H1 (cell line): ENCODE measurements around the gene SH3RF2. TPM values are rescaled to one million over a fixed set of nuclear protein-coding genes. Genes with fewer than 3 reads are reported as not detected.

Experiments used
- CTCF ChIA-PET: fragments of 300-600 bp; sonication (Branson Sonifier 250); formaldehyde crosslinking; loops from one replicate; lab custom pipeline; 2021; ENCODE audit not compliant: partially characterized antibody; lab: Charles Lee
- POLR2A ChIA-PET: fragments of 300-600 bp; sonication (Branson Sonifier 250); formaldehyde crosslinking; loops from one replicate; lab custom pipeline; 2021; ENCODE audit warnings: inconsistent platforms; ENCODE audit not compliant: partially characterized antibody; lab: Charles Lee
- DNase-seq, 2 experiments: peaks; one replicate each; pipeline versions ENCODE4 v3.0.0 to v3.0.0-alpha.2; 2010 to 2022; ENCODE audit warnings: low spot score in 2 of 2, low read depth in 1 of 2, mixed read lengths in 1 of 2
- FAIRE-seq: peaks from 2 replicates; lab custom pipeline; 2011; peaks lifted over from hg19 to GRCh38; lab: Jason Lieb, UNC
- H2AFZ ChIP-seq: 2 replicates; pipeline ENCODE4 v1.8.1; 2012; ENCODE audit warnings: low read length, inconsistent platforms
- H2AK5ac ChIP-seq: 2 replicates; pipeline ENCODE4 v1.6.1; 2013; ENCODE audit warnings: low read depth, low read length
- H2BK120ac ChIP-seq: replicated peaks from 2 replicates; pipeline ENCODE3; 2013; ENCODE audit warnings: low read depth, low read length, inconsistent platforms
- H2BK12ac ChIP-seq: 2 replicates; pipeline ENCODE4 v1.6.1; 2013; ENCODE audit warnings: low read depth, low read length
- H2BK15ac ChIP-seq: 2 replicates; pipeline ENCODE4 v1.6.1; 2013; ENCODE audit warnings: low read length
- H2BK20ac ChIP-seq: 2 replicates; pipeline ENCODE4 v1.6.1; 2013; ENCODE audit warnings: low read length
- H2BK5ac ChIP-seq: 2 replicates; pipeline ENCODE4 v1.6.1; 2013; ENCODE audit warnings: low read depth, low read length
- H3K14ac ChIP-seq: 2 replicates; pipeline ENCODE4 v1.6.1; 2013; ENCODE audit warnings: inconsistent platforms; ENCODE audit not compliant: insufficient read length
- H3K18ac ChIP-seq: 2 replicates; pipeline ENCODE4 v1.6.1; 2013; ENCODE audit warnings: low read length; ENCODE audit errors: extremely low read depth
- H3K23ac ChIP-seq: 2 replicates; pipeline ENCODE4 v1.6.1; 2013; ENCODE audit warnings: inconsistent platforms; ENCODE audit not compliant: insufficient read length
- H3K23me2 ChIP-seq: 2 replicates; pipeline ENCODE4 v1.6.1; 2013; ENCODE audit warnings: low read depth, low read length
- H3K27ac ChIP-seq: 2 replicates; pipeline ENCODE4 v1.6.1; 2011; ENCODE audit warnings: low read depth, low read length, inconsistent platforms
- H3K27me3 ChIP-seq, 4 experiments: replicated peaks in 1 of 4; 1 replicate in 1 of 4; 2 replicates in 3 of 4; pipeline versions ENCODE4 v1.6.1 to v1.8.1; 2011 to 2013; ENCODE audit warnings: low read length in 3 of 4, mild to moderate bottlenecking in 3 of 4, inconsistent platforms in 2 of 4, mixed read lengths in 2 of 4, moderate library complexity in 1 of 4; ENCODE audit not compliant: control insufficient read depth in 3 of 4, insufficient read depth in 3 of 4; ENCODE audit errors: extremely low read depth in 1 of 4
- H3K36me3 ChIP-seq, 4 experiments: 2 replicates each; pipeline versions ENCODE4 v1.6.1 to v1.8.1; 2011 to 2013; ENCODE audit warnings: mild to moderate bottlenecking in 4 of 4, low read length in 3 of 4, moderate library complexity in 2 of 4, control low read depth in 1 of 4, inconsistent platforms in 1 of 4; ENCODE audit not compliant: insufficient read depth in 4 of 4, control insufficient read depth in 2 of 4
- H3K4ac ChIP-seq: replicated peaks from 2 replicates; pipeline ENCODE3; 2013; ENCODE audit warnings: low read length, low read depth, mixed read lengths, inconsistent platforms; ENCODE audit not compliant: insufficient read length
- H3K4me1 ChIP-seq, 4 experiments: replicated peaks in 1 of 4; 1 replicate in 1 of 4; 2 replicates in 3 of 4; pipeline versions ENCODE4 v1.6.1 to v1.8.1; 2011 to 2013; ENCODE audit warnings: low read length in 3 of 4, inconsistent platforms in 2 of 4, mixed read lengths in 1 of 4; ENCODE audit not compliant: insufficient read depth in 4 of 4, control insufficient read depth in 3 of 4
- H3K4me2 ChIP-seq, 2 experiments: 2 replicates each; pipeline versions ENCODE4 v1.6.1 to v1.8.1; 2011 to 2013; ENCODE audit warnings: low read depth in 2 of 2, low read length in 2 of 2, control low read depth in 1 of 2, inconsistent platforms in 1 of 2, mild to moderate bottlenecking in 1 of 2; ENCODE audit not compliant: insufficient read depth in 1 of 2
- H3K4me3 ChIP-seq, 4 experiments: fragments of 200-600, 300-600 bp in 1 of 4; sonication (generic), shearing (Covaris generic), sonication (Bioruptor Twin) in 1 of 4; 2 replicates each; pipeline versions ENCODE4 v1.5.1 to v1.8.1; 2011 to 2016; ENCODE audit warnings: low read length in 4 of 4, low read depth in 3 of 4, control low read depth in 2 of 4, inconsistent platforms in 2 of 4, mild to moderate bottlenecking in 2 of 4, mixed read lengths in 1 of 4, moderate library complexity in 1 of 4; ENCODE audit not compliant: insufficient read depth in 2 of 4; ENCODE audit errors: extremely low read depth in 1 of 4
- H3K56ac ChIP-seq: replicated peaks from 2 replicates; pipeline ENCODE3; 2013; ENCODE audit warnings: low read depth, mild to moderate bottlenecking, mixed read lengths, low read length, inconsistent platforms; ENCODE audit not compliant: insufficient read length
- H3K79me1 ChIP-seq: 2 replicates; pipeline ENCODE4 v1.6.1; 2013; ENCODE audit warnings: low read depth, low read length, control low read depth
- H3K79me2 ChIP-seq, 2 experiments: 2 replicates each; pipeline versions ENCODE4 v1.6.1 to v1.8.1; 2012 to 2013; ENCODE audit warnings: low read length in 2 of 2, mild to moderate bottlenecking in 2 of 2, inconsistent platforms in 1 of 2; ENCODE audit not compliant: insufficient read depth in 2 of 2, control insufficient read depth in 1 of 2
- H3K9ac ChIP-seq, 4 experiments: replicated peaks in 1 of 4; 1 replicate in 1 of 4; 2 replicates in 3 of 4; pipeline versions ENCODE4 v1.6.1 to v1.8.1; 2011 to 2013; ENCODE audit warnings: low read depth in 3 of 4, low read length in 3 of 4, control low read depth in 2 of 4, mild to moderate bottlenecking in 2 of 4, moderate library complexity in 2 of 4, inconsistent platforms in 1 of 4; ENCODE audit errors: extremely low read depth in 1 of 4
- H3K9me3 ChIP-seq, 2 experiments: 2 replicates each; pipeline versions ENCODE4 v1.6.1 to v1.8.1; 2012 to 2013; ENCODE audit warnings: mild to moderate bottlenecking in 2 of 2, moderate library complexity in 2 of 2, control low read depth in 1 of 2, inconsistent platforms in 1 of 2, low read depth in 1 of 2, low read length in 1 of 2, mixed read lengths in 1 of 2; ENCODE audit not compliant: insufficient read depth in 2 of 2
- H4K20me1 ChIP-seq, 2 experiments: replicated peaks in 1 of 2; 2 replicates each; pipeline versions ENCODE3 to v1.8.1; 2011 to 2013; ENCODE audit warnings: inconsistent platforms in 2 of 2, low read length in 2 of 2, mild to moderate bottlenecking in 1 of 2; ENCODE audit not compliant: insufficient read depth in 2 of 2, control insufficient read depth in 1 of 2
- H4K5ac ChIP-seq: 2 replicates; pipeline ENCODE4 v1.6.1; 2013; ENCODE audit warnings: low read length, low read depth, mixed read lengths, inconsistent platforms; ENCODE audit not compliant: insufficient read length
- H4K8ac ChIP-seq: 2 replicates; pipeline ENCODE4 v1.8.0; 2013; ENCODE audit warnings: mild to moderate bottlenecking, moderate library complexity, low read length, inconsistent platforms; ENCODE audit not compliant: insufficient read depth; ENCODE audit errors: extremely low read depth
- H4K91ac ChIP-seq: replicated peaks from 2 replicates; pipeline ENCODE3; 2013; ENCODE audit warnings: low read length, mixed read lengths, inconsistent platforms; ENCODE audit not compliant: insufficient read length
- BCL11A ChIP-seq, 2 experiments: IDR thresholded peaks; one replicate each; pipeline ENCODE4 v1.6.1; 2011; ENCODE audit warnings: low read depth in 2 of 2, low read length in 2 of 2, mild to moderate bottlenecking in 2 of 2
- WGBS, 2 experiments: shearing (Covaris generic) in 1 of 2; methylation state at CpG; one replicate each; pipeline versions ENCODE4 v1.1.6 to v1.1.7; 2013 to 2015; ENCODE audit warnings: low lambda C conversion rate in 2 of 2, mixed read lengths in 2 of 2, inconsistent platforms in 1 of 2, low coverage in 1 of 2, missing lambda C conversion rate in 1 of 2; ENCODE audit not compliant: insufficient replicate concordance in 2 of 2, insufficient coverage in 1 of 2, insufficient read length in 1 of 2; ENCODE audit errors: extremely low coverage in 1 of 2, missing lambda C conversion rate in 1 of 2; 5-methylcytosine and 5-hydroxymethylcytosine counted together
- polyA plus RNA-seq, 7 experiments: library from polyadenylated mRNA; depleted of rRNA in 3 of 7; stranded (reverse) in 5 of 7; unstranded in 2 of 7; fragments of >200 nt in 5 of 7; fragments of 200-250 nt in 2 of 7; gene quantifications; 1 replicate in 5 of 7; 2 replicates in 1 of 7; 4 replicates in 1 of 7; pipeline versions ENCODE4 v1.2.1 to v1.2.3, GENCODE V29; 2011 to 2013; ENCODE audit warnings: missing spikeins in 2 of 7, mixed read lengths in 2 of 7
- total RNA-seq: library from RNA; stranded (reverse); fragmentation: NEBNext Ultra II Directional; extraction: Animal tissue kit (Norgen Biotek cat#: 25700); gene quantifications from 2 replicates; pipeline ENCODE4 v1.2.1, GENCODE V29; 2021

The SH3RF2 gene
- total and polyA plus RNA-seq, 2 of the 8 experiments (the other 6 are each of a cell fraction or from before 2014, with no cell fraction given), result 0.80 to 0.95 TPM

DNA sequence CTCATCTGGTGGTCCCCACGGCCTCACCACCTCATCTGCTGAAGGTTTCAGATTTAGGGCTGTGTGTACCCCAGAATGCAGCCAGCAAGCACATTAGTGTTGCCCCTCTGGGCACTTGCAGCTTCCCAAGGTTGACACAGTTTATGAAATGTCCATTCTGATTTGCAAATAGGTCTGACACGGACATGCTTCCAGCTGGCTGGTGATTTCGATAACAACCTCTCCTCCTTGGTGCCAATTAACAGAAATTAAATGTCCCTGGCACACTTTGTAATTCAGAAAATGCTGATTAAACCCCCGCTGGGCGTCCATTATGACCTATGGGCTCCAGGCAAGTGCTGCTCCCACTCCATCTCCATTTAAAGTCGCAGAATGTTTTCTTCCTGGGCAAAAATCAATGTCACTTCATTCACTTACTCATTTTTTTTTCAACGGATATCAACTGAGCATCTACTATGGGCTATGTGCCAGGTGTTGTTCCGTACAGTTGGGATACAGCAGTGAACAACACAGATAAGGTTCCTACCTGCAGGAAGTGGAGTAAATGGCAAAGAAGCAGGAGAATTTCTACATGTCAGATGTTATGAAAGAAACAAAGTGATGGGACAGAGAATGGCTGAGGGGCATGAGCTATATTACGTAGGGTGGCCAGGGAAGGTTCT, 137.0 kb downstream of the SH3RF2 start:
- Histone ChIP-seq H3K79me2 (no peaks in the 10 kb centered on the region), H2BK5ac (peak overlapping the region; percentile 61; the same call in 1 of the 2 replicates), H4K91ac (no peak overlapping the region), H3K36me3 (no peaks in the 10 kb centered on the region), H2AK5ac (no peak overlapping the region), H2AFZ (no peak overlapping the region), H3K4me3 (peak overlapping the region in 2 of 4 experiments; percentile 1 to 35; a peak in 1 of 8 replicates), H3K4me1 (peaks cover 6 to 26% (median 17%) of the 10 kb centered on the region in 4 experiments; a peak in 6 of 7 replicates), H3K14ac (no peak overlapping the region), H3K9ac (no peak overlapping the region), H4K20me1 (no peaks in the 10 kb centered on the region), H3K4me2 (peak overlapping the region; percentile 61 to 82), H2BK20ac (peak overlapping the region; percentile 82; the same call in 1 of the 2 replicates), H3K4ac (no peak overlapping the region), H3K9me3 (no peaks in the 10 kb centered on the region), H2BK15ac (0 out of 2 replicates have a peak overlapping the region, but pooled peaks have one; percentile 9), H3K27ac (no peak overlapping the region), H3K23me2 (peaks cover 5% of the 10 kb centered on the region; the same call in 1 of the 2 replicates), H3K27me3 (no peaks in the 10 kb centered on the region; a peak in 2 of 7 replicates), H3K79me1 (no peaks in the 10 kb centered on the region), H2BK12ac (peak overlapping the region; percentile 85; the same call in 1 of the 2 replicates), H4K5ac (no peak overlapping the region), H4K8ac (no peak overlapping the region), H3K18ac (no peak overlapping the region; the same call in 1 of the 2 replicates), H3K56ac (no peak overlapping the region), H3K23ac (no peak overlapping the region), H2BK120ac (no peak overlapping the region)
- FAIRE-seq (peak; percentile 74), DNase-seq (peak in 1 of 2 experiments; percentile 65)
- 19% methylated on average over 9 of the region's 9 CpGs; no CpG with 5 or more reads in 1 of the 2 experiments for WGBS, 2 experiments
- ChIA-PET CTCF (interaction anchor here (0.7 to 1.3 kb wide), 3 partner anchors 18 to 41 kb away, joined by 4 to 5 read pairs (median 4); no protein-coding TSS in a partner anchor), POLR2A (interaction anchor here (0.7 to 1.9 kb wide), 2 partner anchors 10 to 780 kb away, joined by 3 to 5 read pairs; no protein-coding TSS in a partner anchor)
- TF ChIP-seq BCL11A (IDR thresholded peaks at IDR 0.05; ENCODE audit: low read depth in 2 of 2, low read length in 2 of 2), result peak in 1 of 2 experiments; percentile 65
